HG02870 (cell line): Measurements from ENCODE around the gene TTPAL.

Source experiments
- ATAC-seq: cut with Tn5 transposase; IDR thresholded peaks from one replicate; pipeline ENCODE4 v1.9.1; 2021; ENCODE audit warnings: mild to moderate bottlenecking, moderate library complexity; ENCODE audit not compliant: unreplicated experiment

The TTPAL gene

GRCh38 chr20:44532981-44533331, 57.3 kb downstream of the TTPAL start:
- no peak for ATAC-seq

GRCh38 chr20:44533928-44534327, 58.3 kb downstream of the TTPAL start:
- no peak for ATAC-seq

- no peak for ATAC-seq
These were observed 60.5 kb downstream of the TTPAL start for GRCh38 chr20:44536175-44536574.

DNA sequence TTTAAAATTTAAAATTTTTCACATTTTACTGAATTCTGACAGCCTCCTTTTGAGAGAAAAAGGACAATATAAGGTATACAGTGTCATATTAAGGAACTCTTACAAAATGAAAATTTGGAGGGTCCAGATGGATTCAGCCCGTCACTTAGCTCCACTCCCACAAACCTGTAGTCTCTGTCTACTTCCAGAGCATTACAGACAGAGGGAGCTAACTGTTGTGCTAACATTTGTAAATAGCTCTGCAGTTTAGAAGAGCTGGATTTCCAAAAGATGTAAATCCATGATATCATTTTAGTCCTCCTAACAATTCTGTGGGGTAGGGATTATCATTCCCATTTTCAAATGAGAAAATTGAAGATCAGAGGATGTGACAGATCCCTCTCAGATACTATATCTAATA, 62.3 kb downstream of the TTPAL start:
- no peak for ATAC-seq

DNA sequence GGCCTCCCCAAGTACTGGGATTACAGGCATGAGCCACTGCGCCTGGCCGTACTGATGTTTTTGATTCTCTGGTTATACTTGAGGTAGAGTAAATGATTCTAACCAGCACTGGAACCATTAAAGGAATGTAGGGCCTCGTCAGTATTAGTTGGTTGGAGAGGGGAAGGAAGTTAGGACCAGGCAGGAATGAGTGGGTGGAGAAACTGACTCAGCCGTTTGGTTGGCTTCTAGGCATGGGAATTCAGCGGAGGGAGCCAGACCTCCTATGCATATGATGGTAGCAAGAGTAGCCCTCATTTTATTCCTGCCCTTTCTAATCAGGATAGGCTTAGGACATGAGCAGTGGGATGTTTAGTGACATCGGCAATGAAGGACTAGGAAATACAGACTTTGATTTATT, 65.2 kb downstream of the TTPAL start:
- no peak for ATAC-seq

DNA sequence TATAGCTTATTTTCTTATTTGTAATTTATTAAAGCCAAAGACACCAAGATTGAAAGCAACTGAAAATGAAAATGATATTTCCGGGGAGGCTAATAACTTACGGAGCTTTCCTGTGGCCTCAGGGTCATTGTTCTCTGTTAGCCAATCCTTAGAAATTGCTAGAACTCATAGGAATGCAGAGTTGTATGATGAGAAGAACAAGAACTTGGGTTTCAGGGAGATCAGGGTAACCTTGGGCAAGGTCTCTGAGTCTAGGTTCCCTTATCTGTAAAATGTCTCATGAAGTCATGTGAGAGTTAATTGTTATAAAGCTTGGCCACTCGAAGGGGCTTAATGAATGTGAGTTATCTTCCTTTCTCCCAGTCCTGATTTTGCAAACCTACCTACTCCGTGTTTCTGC, 66.3 kb downstream of the TTPAL start:
- no peak for ATAC-seq

GRCh38 chr20:44542890-44543289, 67.2 kb downstream of the TTPAL start:
- ATAC-seq: no peak

DNA sequence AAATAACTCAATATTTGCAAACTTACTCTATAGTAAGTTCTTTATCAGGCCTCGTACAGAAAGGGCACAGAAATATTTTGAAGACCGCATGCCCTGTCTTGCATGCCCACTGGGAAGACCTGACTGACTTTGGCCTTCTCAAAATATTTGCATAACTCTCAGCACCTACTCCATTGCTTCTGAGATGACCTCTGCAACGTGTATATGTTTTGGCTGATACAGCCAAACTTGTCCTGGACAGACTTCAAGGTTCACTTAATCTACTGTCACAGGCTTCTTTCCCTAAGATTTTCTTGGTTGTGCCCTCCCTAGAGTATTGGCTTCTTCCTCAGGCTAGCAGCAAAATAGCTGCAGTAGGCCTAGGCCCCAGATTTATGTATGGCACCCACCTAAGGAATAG, 67.7 kb downstream of the TTPAL start:
- ATAC-seq: no peak
